K562 (cell line): Measurements from ENCODE around the gene P2RX2. TPM values are rescaled to one million over a fixed set of nuclear protein-coding genes. Genes with fewer than 3 reads are reported as not detected.

Experiments used
- ATAC-seq: fragments of 200-7000 bp; cut with Tn5 transposase; 3 replicates; pipeline ENCODE4 v1.9.1; 2020; ENCODE audit warnings: moderate library complexity
- BruUV-seq: library from RNA; stranded (reverse); fragments of 400-500 nt; replicated peaks from 2 replicates; lab custom pipeline; 2021; lab: Mats Ljungman, UMichigan
- CTCF ChIA-PET: fragments of 300-600 bp; formaldehyde crosslinking; extraction: SDS; loops from one replicate; lab custom pipeline; 2021; ENCODE audit warnings: low intra/inter-chr PET ratio; lab: Yijun Ruan, JAX
- POLR2A ChIA-PET: fragments of 300-600, 350-650 bp; sonication (Branson Sonifier 250); formaldehyde crosslinking; extraction: SDS; loops from one replicate; lab custom pipeline; 2021; ENCODE audit warnings: antibody characterized with exemption, inconsistent platforms; lab: Yijun Ruan, JAX
- DNase-seq, 4 experiments: peaks; one replicate each; pipeline versions ENCODE4 v3.0.0 to v3.0.0-alpha.2; 2011 to 2018; ENCODE audit warnings: low spot score in 3 of 4, mixed read lengths in 3 of 4; ENCODE audit errors: extremely low read depth in 1 of 4
- FAIRE-seq: peaks from 2 replicates; lab custom pipeline; 2011; peaks lifted over from hg19 to GRCh38; lab: Jason Lieb, UNC
- H2AFZ ChIP-seq: 2 replicates; pipeline ENCODE4 v1.6.0; 2011; ENCODE audit warnings: low read depth, low read length, control low read depth, inconsistent platforms
- H3K27ac ChIP-seq: fragments of 200-600 bp; 3 replicates; pipeline ENCODE4 v1.8.0; 2011; ENCODE audit warnings: low read depth, mild to moderate bottlenecking, control low read depth, inconsistent platforms, low read length, moderate library complexity, mixed read lengths; ENCODE audit errors: extremely low read depth
- H3K27me3 ChIP-seq, 2 experiments: fragments of 300-600 bp in 1 of 2; 2 replicates in 1 of 2; 3 replicates in 1 of 2; pipeline versions ENCODE4 v1.6.0 to v1.8.0; 2011; ENCODE audit warnings: inconsistent platforms in 2 of 2, low read length in 2 of 2, mild to moderate bottlenecking in 1 of 2, mixed read lengths in 1 of 2, moderate library complexity in 1 of 2; ENCODE audit not compliant: control insufficient read depth in 2 of 2, insufficient read depth in 2 of 2
- H3K36me3 ChIP-seq: fragments of 300-600 bp; 3 replicates; pipeline ENCODE4 v1.8.0; 2011; ENCODE audit warnings: mild to moderate bottlenecking, low read length, inconsistent platforms; ENCODE audit not compliant: control insufficient read depth, insufficient read depth
- H3K4me1 ChIP-seq, 2 experiments: fragments of 200-600 bp in 1 of 2; replicated peaks in 1 of 2; 2 replicates in 1 of 2; 3 replicates in 1 of 2; pipeline versions ENCODE4 v1.5.1 to v1.8.0; 2011; ENCODE audit warnings: inconsistent platforms in 2 of 2, low read length in 2 of 2, mild to moderate bottlenecking in 1 of 2, mixed read lengths in 1 of 2, moderate library complexity in 1 of 2; ENCODE audit not compliant: control insufficient read depth in 2 of 2, insufficient read depth in 2 of 2
- H3K4me2 ChIP-seq: 2 replicates; pipeline ENCODE4 v1.6.1; 2011; ENCODE audit warnings: low read length, control low read depth, inconsistent platforms, mixed read lengths; ENCODE audit not compliant: insufficient read depth
- H3K4me3 ChIP-seq: fragments of 200-600 bp; sonication (generic), shearing (Covaris generic); 2 replicates; pipeline ENCODE4 v1.5.1; 2016; ENCODE audit warnings: control low read depth, inconsistent platforms
- H3K79me2 ChIP-seq: fragments of 200-600 bp; 3 replicates; pipeline ENCODE4 v1.8.0; 2011; ENCODE audit warnings: low read length, inconsistent platforms; ENCODE audit not compliant: control insufficient read depth, insufficient read depth
- H3K9ac ChIP-seq, 2 experiments: 2 replicates each; pipeline versions ENCODE4 v1.6.0 to v1.6.1; 2011; ENCODE audit warnings: low read depth in 2 of 2, low read length in 2 of 2, control low read depth in 1 of 2, inconsistent platforms in 1 of 2, mild to moderate bottlenecking in 1 of 2, mixed read lengths in 1 of 2; ENCODE audit not compliant: insufficient read depth in 1 of 2
- H3K9me1 ChIP-seq: one replicate; pipeline ENCODE4 v1.6.0; 2011; ENCODE audit warnings: inconsistent platforms, mild to moderate bottlenecking, low read length, moderate library complexity; ENCODE audit not compliant: control insufficient read depth, insufficient read depth
- H3K9me3 ChIP-seq: replicated peaks from 2 replicates; pipeline ENCODE4 v1.5.1; 2011; ENCODE audit warnings: low read depth, low read length, inconsistent platforms; ENCODE audit not compliant: control insufficient read depth, insufficient read depth
- H4K20me1 ChIP-seq: replicated peaks from 2 replicates; pipeline ENCODE4 v1.6.1; 2011; ENCODE audit warnings: low read length, inconsistent platforms, mixed read lengths; ENCODE audit not compliant: control insufficient read depth, insufficient read depth
- GABPB2 ChIP-seq: fragments of 250-450 bp; sonication (Bioruptor Pico); conservative IDR thresholded peaks from 2 replicates; pipeline ENCODE4 v1.5.1; 2021; ENCODE audit warnings: mild to moderate bottlenecking
- MTF1 ChIP-seq: fragments of 250-450 bp; sonication (Bioruptor Pico); IDR thresholded peaks from 2 replicates; pipeline ENCODE4 v1.9.0; 2021; ENCODE audit warnings: moderate library complexity, mild to moderate bottlenecking, inconsistent platforms, borderline replicate concordance
- NFIX ChIP-seq: fragments of 250-450 bp; sonication (Bioruptor Pico); IDR thresholded peaks from 2 replicates; pipeline ENCODE4 v1.4.0; 2020; ENCODE audit warnings: low read depth, mild to moderate bottlenecking, moderate library complexity
- POLR2A ChIP-seq: fragments of 450-650 bp; conservative IDR thresholded peaks from 2 replicates; pipeline ENCODE4 v1.6.1; 2016
- SMARCA4 ChIP-seq: fragments of 450-650 bp; IDR thresholded peaks from 2 replicates; pipeline ENCODE4 v1.6.1; 2016
- YY1 ChIP-seq, 3 experiments: IDR thresholded peaks; 2 replicates each; pipeline ENCODE4 v1.6.1; 2011; ENCODE audit warnings: low read length in 2 of 3, mild to moderate bottlenecking in 2 of 3, moderate library complexity in 2 of 3, borderline replicate concordance in 1 of 3, control low read depth in 1 of 3, low read depth in 1 of 3; ENCODE audit not compliant: insufficient read depth in 3 of 3, insufficient replicate concordance in 2 of 3, control insufficient read depth in 1 of 3, insufficient read length in 1 of 3; ENCODE audit errors: extremely low read depth in 1 of 3
- ZBTB11 ChIP-seq, 3 experiments: fragments of 200-800 bp in 1 of 3; fragments of 250-450 bp in 1 of 3; fragments of 450-650 bp in 1 of 3; sonication (Bioruptor Pico) in 1 of 3; sonication (Bioruptor generic) in 1 of 3; formaldehyde crosslinking in 1 of 3; IDR thresholded peaks; 2 replicates each; pipeline versions ENCODE4 v1.6.1 to v1.8.0; 2016 to 2022; ENCODE audit warnings: mild to moderate bottlenecking in 2 of 3, missing genetic modification characterization in 2 of 3, missing compliant biosample characterization in 1 of 3, moderate library complexity in 1 of 3
- ZBTB7A ChIP-seq: IDR thresholded peaks from 2 replicates; pipeline ENCODE4 v1.6.1; 2011; ENCODE audit warnings: low read depth, mild to moderate bottlenecking, low read length, moderate library complexity, borderline replicate concordance; ENCODE audit not compliant: control insufficient read depth
- ZNF277 ChIP-seq: fragments of 250-450 bp; sonication (Bioruptor Pico); IDR thresholded peaks from 2 replicates; pipeline ENCODE4 v1.8.0; 2022; ENCODE audit warnings: inconsistent platforms, mild to moderate bottlenecking, moderate library complexity, borderline replicate concordance
- ZNF408 ChIP-seq: fragments of 250-450 bp; sonication (Bioruptor Pico); IDR thresholded peaks from 2 replicates; pipeline ENCODE4 v1.4.0; 2020; ENCODE audit warnings: low read depth, mild to moderate bottlenecking, moderate library complexity
- ZNF707 ChIP-seq: fragments of 250-450 bp; sonication (Bioruptor Pico); conservative IDR thresholded peaks from 2 replicates; pipeline ENCODE4 v1.8.0; 2022; ENCODE audit warnings: inconsistent platforms, mild to moderate bottlenecking, moderate library complexity
- WGBS: fragments of 100-300 bp; shearing (Covaris generic); methylation state at CpG from one replicate; pipeline ENCODE4 v1.1.6; 2016; ENCODE audit warnings: low coverage, mixed read lengths; ENCODE audit not compliant: insufficient coverage; ENCODE audit errors: missing lambda C conversion rate; 5-methylcytosine and 5-hydroxymethylcytosine counted together
- in situ Hi-C: fragments of 300-500 bp; cut with MboI; formaldehyde crosslinking; loops from 4 replicates; pipeline ENCODE4 v1.15.0; 2018; ENCODE audit warnings: inconsistent platforms, mixed read lengths
- intact Hi-C: fragments of 100-400 bp; cut with micrococcal nuclease; formaldehyde crosslinking; loops from 2 replicates; pipeline ENCODE4 v1.14.2; 2022
- polyA plus RNA-seq, 8 experiments: library from polyadenylated mRNA; depleted of rRNA in 4 of 8; stranded (reverse) in 5 of 8; unstranded in 3 of 8; fragments of >200 nt; fragmentation: Nextera tagmentation in 2 of 8; fragmentation: Illumina TruSeq in 1 of 8; extraction: Ambion mirVana in 2 of 8; extraction: Trizol in 1 of 8; gene quantifications; 2 replicates each; pipeline versions ENCODE4 v1.2.1 to v1.2.3, GENCODE V29; 2011 to 2014; ENCODE audit warnings: inconsistent platforms in 1 of 8, missing spikeins in 1 of 8
- total RNA-seq, 7 experiments: library from RNA; depleted of rRNA in 6 of 7; stranded (reverse); fragments of >200 nt in 6 of 7; fragmentation: Illumina TruSeq in 2 of 7; extraction: Trizol in 2 of 7; gene quantifications; 2 replicates each; pipeline versions ENCODE4 v1.2.1 to v1.2.3, GENCODE V29; 2011 to 2021; ENCODE audit warnings: low replicate concordance in 1 of 7

P2RX2 gene
- total and polyA plus RNA-seq, 9 of the 15 experiments (the other 6 are each of a cell fraction or from before 2014, with no cell fraction given), result not detected

GRCh38 chr12:132657004-132657727 is 38.6 kb downstream of the P2RX2 start (continued):
- no peak for TF ChIP-seq YY1 (IDR thresholded peaks at IDR 0.05; ENCODE audit: borderline replicate concordance in 1 of 3, control insufficient read depth in 1 of 3, extremely low read depth in 1 of 3, insufficient read depth in 3 of 3, insufficient read length in 1 of 3, insufficient replicate concordance in 2 of 3, low read depth in 1 of 3, low read length in 2 of 3)

GRCh38 chr12:132658149-132658894 is 39.7 kb downstream of the P2RX2 start:
- CTCF ChIA-PET, result no interaction called here
- TF ChIP-seq NFIX (CRISPR knock-in tag), result 0 out of 2 replicates have a peak, but pooled peaks have one; percentile 8
- peak; percentile 59 for TF ChIP-seq ZNF408
- peak; percentile 21; the same call in 1 of the 2 replicates for TF ChIP-seq POLR2A
- TF ChIP-seq MTF1, result 0 out of 2 replicates have a peak, but pooled peaks have one; percentile 10
- TF ChIP-seq ZBTB7A, result no peak
- 0 out of 2 replicates have a peak, but pooled peaks have one; percentile 41 for TF ChIP-seq ZNF707 (CRISPR knock-in tag)
- peak; percentile 54; the same call in 1 of the 2 replicates for TF ChIP-seq GABPB2 (CRISPR knock-in tag)
- TF ChIP-seq ZNF277 (CRISPR knock-in tag), result peak; percentile 83; the same call in 1 of the 2 replicates
- no peak for TF ChIP-seq SMARCA4
- peak in 1 of 3 experiments; percentile 66; a peak in 2 of 6 replicates for TF ChIP-seq ZBTB11 (CRISPR knock-in tag; IDR thresholded peaks at IDR 0.05)

More at GRCh38 chr12:132658149-132658894, 39.7 kb downstream of the P2RX2 start:
- Histone ChIP-seq H3K4me3 (no peak overlapping the region), H3K9me3 (no peaks in the 10 kb centered on the region), H4K20me1 (no peaks in the 10 kb centered on the region; the same call in 1 of the 2 replicates), H3K4me2 (no peak overlapping the region), H3K9ac (no peak overlapping the region), H3K27me3 (no peaks in the 10 kb centered on the region), H3K9me1 (no peaks in the 10 kb centered on the region), H3K27ac (no peak overlapping the region), H3K4me1 (no peaks in the 10 kb centered on the region), H3K79me2 (no peaks in the 10 kb centered on the region), H2AFZ (no peak overlapping the region), H3K36me3 (peaks cover 99% of the 10 kb centered on the region)
- ATAC-seq, result no peak
- no TSS peak for BruUV-seq
- no peak for DNase-seq
- 97% methylated on average over 31 of the region's 32 CpGs for WGBS
- no peak for FAIRE-seq
- intact Hi-C loops, result no loop called here
- POLR2A ChIA-PET, result interaction anchor here (0.7 to 1.3 kb wide), 4 partner anchors 10 to 28 kb away, joined by 3 to 4 read pairs (median 4); no protein-coding TSS in a partner anchor
- in situ Hi-C loops, result no loop called here
